Suppressor macrophage treated with lipopolysaccharide for 4 hours (primary cell): ENCODE data around the gene PTPRN2.

ENCODE experiments used
- DNase-seq: peaks from one replicate; pipeline ENCODE4 v3.0.0-alpha.2; 2020

The PTPRN2 gene

DNA sequence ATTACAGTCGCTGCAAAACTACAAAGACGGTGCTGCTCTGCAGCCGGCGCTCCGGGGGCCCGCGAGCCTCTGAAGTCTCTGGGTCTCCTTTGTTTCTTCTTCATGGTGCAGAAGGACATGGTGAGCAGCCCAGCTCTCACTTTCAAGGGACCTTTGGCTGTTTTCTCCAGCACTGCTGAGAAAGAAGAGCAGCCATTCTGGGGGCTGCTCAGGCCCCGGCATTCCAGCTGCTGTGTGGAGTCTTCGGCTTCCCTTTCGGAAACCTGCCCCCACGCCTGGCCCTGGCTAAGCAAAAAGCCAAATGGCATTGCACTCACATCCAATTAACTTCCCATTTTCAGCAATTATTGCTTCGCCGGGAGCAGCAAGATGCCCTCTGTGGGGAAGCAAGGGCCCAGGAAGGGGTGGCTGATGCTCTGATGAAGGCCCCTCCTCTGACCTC lies 555.7 kb downstream of the PTPRN2 start:
- no peak for DNase-seq

DNA sequence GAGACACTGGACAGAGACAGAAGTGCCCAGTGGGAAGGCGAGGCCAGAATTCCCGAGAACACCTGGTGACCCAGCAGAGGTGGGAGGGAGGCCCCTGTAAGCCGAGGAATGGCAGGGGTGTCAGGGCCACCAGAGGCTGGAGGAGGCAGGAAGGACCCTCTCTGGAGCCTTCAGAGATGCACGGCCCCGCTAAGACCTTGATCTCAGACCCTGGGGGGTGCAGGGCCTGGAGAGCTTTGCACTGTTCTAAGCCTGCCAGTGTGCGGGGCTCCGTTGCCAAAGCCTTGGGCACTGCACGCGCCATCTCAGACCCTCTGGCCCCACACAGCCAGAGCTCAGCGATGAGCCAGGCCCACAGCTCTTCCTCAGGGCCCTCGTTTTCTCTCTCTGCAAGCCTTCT lies 557.1 kb downstream of the PTPRN2 start:
- no peak for DNase-seq

DNA sequence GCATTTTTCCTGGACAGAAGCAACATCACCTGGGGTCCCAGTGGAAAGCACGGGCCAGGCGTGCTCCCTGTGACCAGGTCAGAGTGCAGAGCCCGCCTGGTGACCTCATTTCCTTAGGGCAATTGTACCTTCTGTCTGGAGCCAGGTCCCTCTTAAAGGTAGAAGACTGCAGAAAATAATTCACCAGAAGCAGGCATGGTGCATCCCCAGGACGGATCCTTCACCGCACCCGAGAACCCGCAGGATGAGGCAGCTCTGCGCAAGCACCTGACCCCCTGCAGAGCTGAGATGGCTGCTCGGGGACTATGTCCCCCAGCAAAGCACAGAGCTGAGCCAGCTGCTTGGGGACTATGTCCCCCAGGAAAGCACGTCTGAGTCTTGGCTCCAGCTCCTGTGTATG lies 557.6 kb downstream of the PTPRN2 start:
- DNase-seq = no peak

DNA sequence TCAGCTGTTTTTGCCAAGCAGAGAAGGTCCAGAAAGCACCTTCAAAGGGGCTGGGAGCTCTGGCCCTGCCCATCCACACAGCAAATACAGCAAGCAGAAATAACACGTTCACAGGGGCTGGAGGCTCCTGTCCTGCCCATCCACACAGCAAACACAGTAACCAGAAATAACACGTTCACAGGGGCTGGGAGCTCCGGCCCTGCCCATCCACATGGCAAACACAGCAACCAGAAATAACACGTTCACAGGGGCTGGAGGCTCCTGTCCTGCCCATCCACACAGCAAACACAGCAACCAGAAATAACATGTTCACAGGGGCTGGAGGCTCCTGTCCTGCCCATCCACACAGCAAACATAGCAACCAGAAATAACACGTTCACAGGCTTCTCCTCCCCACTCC lies 558.1 kb downstream of the PTPRN2 start:
- no peak for DNase-seq

DNA sequence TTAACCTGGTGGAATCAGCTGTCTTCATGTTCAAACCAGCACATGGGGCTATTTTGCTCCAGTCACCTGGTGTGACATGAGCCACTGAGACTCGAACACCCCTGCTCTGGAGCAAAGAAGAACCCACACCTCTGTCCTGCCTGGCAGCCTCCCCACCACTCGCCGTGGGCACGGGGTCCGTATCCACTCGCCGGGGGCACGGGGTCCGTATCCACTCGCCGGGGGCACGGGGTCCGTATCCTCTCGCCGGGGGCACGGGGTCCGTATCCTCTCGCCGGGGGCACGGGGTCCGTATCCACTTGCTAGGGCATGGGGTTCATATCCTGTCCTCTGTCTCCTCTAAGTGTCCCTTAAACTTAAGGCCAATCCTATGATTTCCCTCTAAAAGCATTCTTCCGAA lies 558.7 kb downstream of the PTPRN2 start:
- no peak for DNase-seq

DNA sequence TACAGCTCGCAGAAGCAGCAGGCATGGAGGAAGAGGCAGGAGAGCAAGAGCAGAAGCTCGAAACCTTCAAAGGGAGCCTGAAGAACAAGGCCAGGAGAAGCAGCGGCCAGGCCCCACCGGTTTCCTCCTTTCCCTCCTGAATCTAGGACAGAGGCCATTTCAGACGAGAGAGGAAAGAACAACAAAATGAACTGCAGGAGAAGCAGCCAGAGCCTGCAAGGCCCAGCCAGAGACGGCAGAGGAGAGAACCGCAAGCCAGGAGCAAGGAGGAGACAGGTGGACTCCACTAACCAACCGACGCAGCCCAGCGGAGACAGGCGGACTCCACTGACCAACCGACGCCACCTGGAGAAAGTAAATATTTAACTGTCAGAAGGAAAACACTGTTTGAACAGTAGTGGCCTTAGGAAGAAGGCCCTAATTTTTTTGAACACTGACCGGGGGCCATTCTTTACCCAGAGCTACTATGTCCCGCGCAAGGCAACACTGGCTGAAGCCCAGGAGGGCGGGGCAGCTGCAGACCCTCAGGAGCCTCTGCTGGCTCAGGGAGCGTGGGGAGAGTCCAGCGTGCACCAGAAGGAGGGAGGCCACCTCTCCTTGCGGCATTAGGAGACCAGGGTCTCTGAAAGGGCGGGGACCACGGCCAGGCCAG lies 559.2 kb downstream of the PTPRN2 start:
- no peak for DNase-seq

DNA sequence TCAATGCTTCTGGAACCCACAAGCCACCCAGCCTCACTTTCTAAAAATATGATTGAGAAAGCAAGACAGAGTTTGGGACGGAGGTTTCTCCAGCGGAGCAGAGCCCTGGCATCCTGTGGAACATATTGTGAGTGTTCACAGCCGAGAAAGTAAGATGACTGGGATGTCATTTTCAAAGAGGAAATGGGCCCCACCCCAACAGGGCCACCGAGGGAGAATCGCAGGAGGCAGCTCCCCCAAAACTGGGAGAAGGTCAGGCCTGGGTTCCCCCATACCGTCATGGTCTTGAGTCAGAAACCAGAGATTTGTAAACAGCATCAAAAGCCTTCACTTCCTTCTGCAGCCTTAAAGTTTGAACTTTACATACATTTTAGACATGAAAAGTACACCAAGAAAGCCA lies 560.0 kb downstream of the PTPRN2 start:
- DNase-seq = no peak

DNA sequence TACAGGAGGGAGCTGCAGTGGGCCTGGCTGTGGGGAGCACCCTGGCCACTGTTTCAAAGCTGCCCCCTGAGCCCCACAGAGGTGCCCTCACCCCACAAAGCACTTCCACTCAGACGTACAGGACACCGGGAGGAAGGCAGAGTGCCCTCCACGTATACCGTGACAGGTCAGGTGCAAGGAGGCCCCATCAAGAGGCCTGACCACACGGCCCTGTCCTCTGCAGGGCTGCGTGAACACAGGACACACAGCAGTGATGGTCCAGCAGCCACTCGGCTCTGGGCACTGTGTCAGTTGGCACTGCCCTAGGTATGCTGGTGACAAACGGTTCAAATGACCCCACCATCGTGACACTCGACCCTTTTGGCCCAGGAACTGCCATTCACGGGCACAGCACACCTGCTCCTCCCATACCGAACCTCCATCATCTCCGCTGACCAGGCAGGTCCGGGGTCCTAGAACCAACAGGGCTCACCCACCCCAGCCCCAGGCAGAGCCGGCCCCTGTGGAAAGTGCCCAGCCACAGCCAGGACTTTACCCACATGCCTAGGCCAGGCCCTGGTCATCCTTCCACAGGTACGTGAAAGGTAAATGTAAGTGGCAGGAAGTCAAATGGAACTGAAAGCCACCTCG lies 560.9 kb downstream of the PTPRN2 start:
- DNase-seq = no peak

DNA sequence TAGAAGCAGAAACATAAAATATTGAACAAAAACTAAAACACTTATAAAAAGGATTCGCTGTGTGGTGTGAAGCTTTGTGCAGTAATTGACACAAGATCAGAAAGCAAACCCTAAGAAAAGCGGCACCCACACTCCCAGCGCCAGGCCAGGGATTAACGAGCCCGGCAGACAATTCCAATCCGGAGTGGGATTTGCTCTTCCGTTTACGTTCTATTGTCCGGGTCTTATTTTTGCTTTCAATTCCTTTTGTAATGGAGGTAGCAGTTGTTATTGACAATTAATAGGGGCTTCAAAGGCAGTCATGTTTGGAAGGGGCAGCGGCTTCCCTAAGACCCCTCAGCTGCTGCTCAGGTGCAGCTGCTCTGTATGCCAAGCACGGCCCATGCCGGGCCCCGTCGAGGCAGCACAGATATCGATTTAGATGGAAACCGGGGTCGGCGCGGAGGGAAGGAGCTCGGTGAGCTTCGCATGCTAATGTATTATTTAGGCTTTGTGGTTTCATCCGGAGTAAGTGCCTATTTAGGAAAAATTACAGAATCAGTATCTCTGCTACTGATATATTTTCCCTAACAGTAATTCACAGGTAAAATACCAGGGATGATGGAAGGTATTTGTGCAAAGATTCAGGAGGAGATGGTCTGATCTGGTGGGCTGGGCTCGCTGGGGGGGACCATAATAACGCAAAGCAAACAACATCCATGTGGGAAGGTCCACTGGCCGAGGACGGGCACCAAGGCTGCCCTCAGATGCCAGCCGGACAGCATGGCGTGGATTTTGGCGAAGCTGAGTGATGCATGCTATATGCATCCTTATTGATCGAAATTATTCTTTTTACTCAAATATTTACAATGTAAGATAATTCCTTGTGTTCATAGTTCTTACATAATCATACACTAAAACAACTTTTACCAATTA lies 561.7 kb downstream of the PTPRN2 start:
- no peak for DNase-seq

DNA sequence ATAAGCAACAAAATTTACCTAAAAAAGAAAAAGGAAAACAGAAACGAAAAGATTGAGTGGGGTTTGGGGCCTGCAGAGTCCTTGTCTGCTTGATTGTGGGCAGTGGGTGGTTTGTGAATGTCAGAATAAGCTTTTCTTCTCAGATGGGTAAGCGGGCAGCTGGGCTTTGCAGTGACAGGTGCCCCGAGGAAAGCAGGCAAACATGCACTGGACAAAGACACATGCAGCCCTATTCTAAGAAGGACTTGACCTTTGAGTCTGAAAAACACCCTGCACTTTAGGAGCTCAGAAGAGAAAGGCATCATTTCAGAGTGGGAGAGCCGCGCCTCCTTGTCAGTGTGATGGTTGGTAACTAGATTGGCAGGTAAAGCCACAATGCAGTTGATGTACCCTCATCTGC lies 562.7 kb downstream of the PTPRN2 start:
- DNase-seq = no peak

DNA sequence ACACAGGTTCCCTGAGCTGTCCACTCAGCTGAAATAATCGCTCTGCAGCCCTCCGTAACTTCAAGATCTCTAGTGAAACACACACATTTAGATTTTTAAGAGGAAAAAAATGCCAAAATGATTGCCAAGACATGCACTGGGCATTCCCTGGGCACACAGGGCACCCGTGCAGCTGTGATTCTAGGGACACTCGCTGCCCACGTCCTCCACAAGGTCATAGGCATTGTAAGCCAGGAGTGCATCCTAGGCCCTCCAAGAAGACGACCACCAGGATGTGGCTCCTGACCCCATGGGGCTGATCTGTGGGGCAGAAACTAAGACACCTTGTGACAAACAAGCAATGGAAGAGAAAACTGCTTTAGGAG lies 563.3 kb downstream of the PTPRN2 start:
- no peak for DNase-seq

DNA sequence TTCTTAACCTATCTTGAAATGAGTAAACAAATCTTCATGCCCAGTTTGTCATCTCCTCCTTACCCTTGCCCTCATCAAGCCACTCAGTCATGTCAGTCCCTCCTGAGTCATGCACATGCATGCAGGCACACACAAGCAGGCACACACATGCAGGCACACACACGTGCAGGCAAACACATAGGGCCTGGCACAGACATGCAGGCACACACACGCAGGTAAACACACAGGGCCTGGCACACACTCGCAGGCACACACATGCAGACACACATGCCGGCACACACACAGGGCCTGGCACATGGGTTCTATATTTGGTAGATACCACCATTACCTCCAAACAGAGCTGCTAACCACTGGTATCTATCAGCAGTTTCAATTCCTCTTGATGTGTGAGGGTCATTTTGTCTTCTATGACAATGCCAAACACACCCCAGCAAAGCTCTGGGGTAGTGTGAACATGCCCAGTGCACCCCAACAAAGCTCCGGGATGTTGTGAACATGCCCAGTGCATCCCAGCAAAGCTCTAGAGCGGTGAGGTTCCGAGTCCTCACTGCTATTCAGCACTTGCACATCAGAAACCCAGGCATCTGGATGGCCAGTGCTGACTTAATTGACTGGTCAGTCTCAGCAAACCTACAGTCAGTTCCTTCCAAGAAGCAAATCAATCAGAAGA lies 563.8 kb downstream of the PTPRN2 start:
- DNase-seq = no peak

DNA sequence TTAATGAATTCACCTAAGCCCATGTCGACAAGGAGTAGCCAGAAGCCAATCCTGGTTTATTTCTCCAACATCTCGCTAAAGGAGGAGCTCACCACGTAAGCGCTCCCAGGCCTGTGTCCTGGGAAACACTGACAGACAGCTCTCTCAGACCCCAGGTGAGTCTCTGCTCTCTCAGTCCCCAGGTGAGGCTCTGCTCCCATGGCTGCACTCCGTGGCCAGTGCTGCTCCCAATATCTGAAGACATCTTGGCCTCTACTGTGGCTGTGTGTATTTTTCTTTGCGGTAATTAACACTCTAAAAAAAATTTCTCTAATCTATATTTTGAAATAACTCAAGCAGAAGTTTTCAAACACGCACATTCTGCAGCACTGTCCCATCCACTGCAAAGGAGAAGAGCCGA lies 564.5 kb downstream of the PTPRN2 start:
- DNase-seq = no peak

DNA sequence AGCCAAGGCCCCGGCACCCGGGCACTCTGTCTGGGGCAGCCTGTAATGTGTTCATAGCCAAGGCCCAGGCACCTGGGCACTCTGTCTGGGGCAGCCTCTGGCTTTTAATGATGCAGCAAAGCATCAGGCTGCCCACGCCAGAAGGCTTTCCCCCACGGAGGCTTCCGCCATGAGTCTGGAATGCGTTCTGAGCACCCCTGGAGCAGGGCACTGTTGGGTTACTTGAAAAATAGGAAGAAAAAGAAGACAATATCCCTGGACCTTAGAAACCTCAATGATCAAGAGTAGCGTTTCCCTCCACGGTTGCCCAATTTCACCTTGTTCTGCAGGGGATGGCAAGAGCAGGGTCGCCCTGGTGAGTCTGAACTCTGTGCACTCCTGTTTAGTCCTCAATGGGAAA lies 565.0 kb downstream of the PTPRN2 start:
- DNase-seq = no peak

DNA sequence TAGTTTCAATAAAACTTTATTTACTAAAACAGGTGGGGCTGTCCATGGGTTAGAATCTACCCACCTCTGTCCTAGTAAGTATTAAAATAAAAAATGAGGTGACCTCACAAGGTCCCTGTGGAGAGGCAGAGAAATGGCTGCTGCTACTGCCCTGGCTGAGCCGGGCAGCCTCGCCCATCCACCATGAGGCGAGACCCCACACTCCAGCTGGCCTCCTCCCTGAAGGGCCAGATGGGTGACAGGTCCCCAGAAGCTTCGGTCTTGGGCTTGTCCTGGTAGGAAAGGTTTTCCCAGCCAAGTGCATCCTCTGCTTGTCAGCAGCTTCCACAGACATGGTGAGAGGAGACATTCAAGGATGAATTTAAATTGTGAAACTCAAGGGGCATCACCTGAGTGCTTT lies 565.8 kb downstream of the PTPRN2 start:
- no peak for DNase-seq

DNA sequence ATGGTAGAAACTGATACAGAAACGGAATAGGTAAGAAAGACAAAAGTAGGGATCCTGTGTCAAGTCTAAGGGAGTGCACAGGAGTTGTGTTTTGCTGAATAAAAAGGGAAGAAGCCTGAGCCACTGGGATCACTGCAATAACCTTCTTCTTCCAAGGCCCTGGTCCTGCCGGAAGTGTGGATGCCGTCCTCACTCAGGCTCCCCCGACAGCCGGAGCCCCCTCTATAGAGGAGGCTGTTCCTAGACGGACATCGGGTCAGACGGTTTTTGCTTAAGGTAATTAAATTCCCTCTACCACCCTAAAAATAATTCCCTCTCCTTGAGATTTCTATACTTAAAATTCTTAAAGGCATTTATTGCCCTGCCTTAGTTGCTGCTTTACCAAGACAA lies 566.9 kb downstream of the PTPRN2 start:
- no peak for DNase-seq

DNA sequence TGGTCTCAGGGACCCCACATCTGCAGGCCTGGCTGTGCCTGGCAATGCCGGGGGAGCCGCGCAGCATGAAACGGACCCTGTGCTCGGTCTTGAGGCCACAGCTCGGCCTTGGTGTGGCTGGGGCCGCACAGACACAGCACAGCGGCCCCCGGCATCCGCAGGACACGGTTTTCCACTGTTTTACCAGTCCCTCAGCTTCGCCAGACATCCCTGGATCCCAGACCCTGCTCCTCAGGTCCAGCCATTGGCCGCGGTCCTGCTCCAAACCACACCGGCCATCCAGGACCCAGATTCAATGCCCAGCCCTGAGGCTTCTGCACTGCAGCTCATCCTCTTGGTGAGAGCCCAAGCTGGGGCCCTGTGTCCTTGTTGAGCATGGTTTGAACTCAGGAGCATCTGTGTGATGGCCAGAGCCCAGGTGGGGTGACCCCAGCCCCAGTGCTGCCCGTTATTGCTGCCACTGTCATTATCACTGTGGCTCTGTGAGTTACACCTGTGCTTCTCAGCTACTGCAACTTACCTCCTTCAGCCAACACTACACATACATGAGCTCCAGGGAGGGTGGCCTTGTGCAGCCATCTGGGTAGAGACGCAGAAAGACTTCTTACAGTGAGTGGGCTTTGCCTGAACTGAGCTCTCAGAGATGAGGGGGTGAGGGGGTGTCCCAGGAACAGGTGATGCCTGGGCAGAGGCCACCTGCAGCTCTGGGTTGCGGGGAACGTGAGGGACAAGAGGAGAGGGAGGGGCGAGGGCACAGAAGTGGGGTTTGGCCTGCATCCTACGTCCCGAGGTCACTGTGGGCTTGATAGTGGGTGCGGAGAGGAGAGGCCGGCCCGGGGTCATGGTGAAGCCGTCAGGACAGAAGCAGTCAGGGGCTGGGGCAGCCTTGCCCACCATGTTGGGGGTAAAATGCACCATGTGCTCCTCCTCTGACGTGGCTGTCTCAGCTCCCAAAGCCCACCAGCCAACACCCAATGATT lies 567.6 kb downstream of the PTPRN2 start:
- DNase-seq = no peak

DNA sequence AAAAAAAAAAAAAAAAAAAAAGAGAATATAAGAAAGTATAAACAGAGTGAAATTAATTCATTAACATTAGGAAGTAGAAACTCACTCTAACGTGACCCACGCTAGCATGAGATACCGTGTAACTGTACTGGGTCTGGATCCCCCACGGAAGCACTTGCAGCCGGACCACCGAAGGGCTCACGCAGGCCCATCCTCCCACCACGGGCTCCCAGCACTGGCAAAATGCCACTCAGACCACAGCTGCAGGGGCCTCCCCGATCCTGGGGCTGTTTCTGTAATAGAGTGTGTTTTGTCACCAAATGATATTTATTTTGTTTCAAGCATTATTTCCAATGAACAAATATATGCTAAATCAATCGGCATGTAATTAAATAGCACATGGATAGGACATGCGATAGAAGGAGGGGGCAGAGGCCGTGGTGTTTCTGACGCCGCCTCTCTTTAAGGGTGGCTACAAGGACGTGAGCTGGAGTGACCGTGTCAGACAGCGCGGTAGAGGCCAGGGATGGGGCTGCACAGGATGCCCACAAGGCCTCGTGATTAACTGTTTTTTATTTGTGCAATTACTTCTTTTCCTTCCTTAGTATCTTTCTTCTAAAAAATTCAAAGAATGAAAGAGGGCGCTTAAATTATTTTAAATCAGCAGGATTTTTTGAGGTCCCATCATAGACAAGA lies 568.5 kb downstream of the PTPRN2 start:
- no peak for DNase-seq

DNA sequence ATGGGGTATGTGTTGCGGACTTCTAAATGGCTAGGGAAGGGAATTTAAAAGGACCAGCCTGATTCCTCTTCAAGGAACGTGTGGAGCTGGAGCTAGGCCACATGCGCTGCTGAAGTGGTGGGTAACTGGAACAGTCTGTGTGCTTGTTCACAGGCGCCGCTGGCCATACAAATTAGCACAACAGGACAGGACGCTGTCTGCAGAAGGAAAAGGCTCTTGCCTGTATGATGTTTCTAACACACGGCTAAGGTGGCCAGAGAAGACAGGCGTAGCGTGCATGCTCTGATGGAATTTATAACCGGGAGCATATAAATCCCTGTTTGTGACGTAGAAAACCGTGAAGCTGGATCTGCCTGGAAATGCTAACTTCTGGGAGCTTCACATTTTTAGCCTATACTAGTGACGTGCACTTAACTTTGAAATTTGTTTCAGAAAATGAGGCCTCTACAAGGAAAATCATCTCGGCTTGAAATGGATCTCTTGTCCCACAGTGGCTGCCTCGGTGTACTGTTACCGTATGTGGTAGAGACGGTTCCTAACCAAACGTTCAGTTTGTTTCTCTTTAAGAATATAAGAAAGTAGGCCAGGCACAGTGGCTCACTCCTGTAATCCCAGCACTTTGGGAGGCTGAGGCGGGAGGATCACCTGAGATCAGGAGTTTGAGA lies 569.4 kb downstream of the PTPRN2 start:
- DNase-seq = no peak

DNA sequence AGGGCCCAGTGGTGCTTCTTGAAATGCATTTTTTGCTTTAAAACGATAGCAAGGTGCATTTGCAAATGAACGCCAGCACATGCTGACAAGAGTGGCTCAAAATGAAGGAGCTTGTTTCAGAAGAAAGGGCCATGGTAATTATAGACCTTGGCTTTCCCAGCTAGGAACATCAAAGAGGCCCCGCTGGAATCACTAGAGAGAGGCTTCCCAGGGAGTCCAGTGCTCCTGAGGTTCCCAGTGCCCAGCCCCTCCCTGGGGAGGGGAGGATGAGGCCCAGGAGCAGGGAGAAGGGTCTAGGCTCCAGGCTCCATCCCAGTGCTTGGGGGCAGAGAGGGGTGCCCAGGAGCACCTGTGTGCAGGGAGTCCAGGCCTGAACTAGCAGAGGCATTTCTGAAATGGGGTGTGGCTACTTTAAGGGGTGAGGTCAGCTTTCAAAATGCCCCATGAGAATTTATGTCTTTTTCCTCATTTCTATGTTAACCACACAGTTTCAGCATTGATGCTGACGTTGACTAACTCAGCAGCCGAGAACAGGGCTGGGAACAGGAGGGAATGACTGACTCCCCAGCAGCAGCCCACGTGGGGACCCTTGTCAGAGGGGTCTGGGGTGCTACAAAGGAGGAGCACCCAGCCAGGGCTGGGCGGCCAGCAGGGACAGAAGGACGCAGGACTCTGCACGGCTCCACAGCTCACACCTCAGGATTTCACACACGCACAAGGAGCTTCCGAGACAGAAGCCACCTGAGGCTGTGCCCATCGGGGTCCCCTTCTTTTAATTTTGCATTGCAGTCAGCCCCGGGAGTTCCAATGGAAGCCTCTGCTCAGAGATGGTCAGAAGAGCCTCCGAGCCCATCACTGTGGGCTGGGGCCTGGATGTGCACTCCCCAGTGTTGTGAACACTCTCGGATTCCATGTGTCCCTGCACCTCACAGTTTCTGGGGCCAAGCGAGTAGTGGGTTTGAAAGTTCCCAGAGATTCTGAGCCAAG lies 570.2 kb downstream of the PTPRN2 start:
- DNase-seq = no peak
